T-helper 1 cell (primary cell): ENCODE results near the gene GALNT2.
A peak's percentile ranks its signal among the peaks of the same experiment; 100 is the strongest.

Experiments
- DNase-seq, 5 donors: peaks; one replicate each; pipeline ENCODE4 v3.0.0-alpha.2; 2012 to 2020

The GALNT2 gene

DNA sequence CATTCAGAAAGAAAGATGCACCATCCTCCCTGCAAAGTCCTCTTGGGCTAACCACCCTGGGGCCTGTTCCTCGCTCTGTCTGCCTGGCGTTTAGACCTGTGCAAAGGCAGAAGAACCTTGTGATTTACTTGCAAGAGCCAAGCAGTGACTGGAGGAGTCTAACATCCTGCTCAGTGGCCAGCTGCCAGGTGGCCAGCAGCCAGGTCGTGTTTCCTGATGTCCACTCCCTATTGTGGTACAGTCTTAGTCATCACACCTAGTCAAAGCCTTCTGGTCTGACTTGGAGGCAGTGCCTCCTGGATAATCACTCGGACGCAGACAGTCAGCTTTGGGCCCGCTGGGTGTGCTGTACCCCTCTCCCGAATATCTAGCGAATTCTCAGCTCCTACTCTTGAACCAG, 241.0 kb downstream of the GALNT2 start:
- DNase-seq: no peak

DNA sequence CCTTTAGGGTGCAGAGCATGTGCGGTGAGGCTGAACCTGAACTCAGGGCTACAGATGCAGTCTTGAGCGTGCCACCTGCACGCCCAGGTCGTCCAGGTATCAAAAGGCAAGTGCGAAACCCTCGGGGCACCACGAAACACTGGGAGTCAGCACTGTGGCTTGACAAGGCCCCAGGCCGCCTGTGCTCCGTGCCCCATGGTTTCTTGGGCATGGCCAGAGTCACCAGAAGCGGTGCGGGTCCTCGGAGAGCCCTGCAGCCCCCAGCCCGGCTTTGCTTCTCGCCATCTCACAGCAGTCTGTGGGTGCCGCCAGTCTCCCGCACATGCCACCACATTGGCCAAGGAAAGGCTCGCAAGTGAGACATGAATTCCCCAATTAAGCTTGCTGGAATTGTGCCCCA, 241.8 kb downstream of the GALNT2 start:
- no peak for DNase-seq

DNA sequence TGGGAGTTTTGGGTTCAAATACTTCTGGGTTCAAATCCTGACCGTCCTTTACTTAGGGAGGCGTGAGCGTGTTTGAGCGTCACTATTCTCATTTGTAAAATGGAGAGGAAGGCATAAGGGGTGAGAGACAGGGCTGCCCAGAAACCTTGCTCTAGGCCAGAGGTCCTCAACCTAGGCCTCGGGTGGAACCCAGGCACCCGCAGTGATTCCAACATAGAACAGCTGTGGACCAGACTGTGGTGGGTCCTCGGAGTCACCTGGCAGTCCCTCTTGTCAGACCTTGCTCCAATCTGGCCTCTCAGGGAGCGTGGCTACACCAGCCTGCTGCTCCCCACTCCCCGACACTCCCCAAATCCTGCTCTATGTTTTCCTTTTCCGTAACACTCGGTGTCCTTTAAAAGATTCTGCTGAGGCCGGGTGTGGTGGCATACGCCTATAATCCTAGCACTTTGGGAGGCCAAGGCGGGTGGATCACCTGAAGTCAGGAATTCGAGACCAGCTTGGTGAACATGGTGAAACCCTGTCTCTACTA, 242.7 kb downstream of the GALNT2 start:
- DNase-seq: no peak

DNA sequence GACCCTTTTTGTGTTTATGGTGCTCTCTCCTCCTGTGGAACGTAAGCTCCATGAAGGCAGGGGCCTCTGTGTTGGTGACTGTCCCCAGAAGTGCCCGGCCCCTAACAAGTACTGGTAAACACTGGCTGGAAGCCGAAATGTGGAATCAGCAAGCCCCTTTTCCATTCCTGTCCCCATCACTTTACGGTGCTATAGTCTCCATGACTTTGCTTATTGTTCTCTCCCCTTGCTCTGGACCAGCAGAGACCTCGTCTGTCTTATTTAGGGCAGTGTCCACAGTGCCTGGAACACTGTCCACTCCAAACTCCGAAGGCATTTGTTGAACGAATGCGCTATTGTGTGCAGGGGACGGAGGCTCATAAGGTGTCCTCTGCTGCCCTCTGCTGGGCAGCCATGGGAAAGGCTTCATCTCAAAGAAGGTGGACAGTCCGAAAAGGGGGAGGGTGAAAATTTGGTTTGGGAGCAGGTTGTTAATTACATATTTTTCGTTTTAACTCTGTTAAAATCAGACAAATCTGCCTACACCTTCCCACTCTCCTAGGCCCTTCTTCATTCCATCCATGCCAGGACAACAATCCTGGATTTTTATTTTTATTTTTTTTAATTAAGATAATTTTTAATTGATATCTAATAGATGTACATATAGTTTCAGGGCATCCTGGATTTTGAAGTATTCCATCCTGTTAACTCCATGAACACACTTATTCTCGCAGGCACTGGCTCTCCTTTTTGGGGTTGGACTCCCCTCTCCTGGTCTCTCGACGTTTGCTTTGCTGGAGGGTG, 243.5 kb downstream of the GALNT2 start:
- peak; percentile 24 to 60 (median 50) for DNase-seq

DNA sequence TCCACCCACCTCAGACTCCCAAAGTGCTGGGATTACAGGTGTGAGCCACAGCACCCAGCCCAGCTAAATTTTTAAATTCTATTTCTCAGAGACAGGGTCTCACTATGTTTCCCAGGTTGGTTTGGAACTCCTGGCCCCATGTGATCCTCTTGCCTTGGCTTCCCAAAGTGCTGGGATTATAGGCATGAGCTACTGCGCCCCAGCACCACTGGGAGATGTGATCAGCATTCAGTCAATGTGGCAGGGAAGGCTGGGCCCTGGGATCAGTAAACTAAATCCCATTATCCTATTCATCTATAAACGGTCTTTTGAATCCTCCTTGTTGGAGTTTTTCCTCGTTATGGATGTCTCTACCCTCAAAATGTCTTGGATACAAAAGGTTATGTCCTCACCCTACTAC, 245.6 kb downstream of the GALNT2 start:
- DNase-seq: no peak

DNA sequence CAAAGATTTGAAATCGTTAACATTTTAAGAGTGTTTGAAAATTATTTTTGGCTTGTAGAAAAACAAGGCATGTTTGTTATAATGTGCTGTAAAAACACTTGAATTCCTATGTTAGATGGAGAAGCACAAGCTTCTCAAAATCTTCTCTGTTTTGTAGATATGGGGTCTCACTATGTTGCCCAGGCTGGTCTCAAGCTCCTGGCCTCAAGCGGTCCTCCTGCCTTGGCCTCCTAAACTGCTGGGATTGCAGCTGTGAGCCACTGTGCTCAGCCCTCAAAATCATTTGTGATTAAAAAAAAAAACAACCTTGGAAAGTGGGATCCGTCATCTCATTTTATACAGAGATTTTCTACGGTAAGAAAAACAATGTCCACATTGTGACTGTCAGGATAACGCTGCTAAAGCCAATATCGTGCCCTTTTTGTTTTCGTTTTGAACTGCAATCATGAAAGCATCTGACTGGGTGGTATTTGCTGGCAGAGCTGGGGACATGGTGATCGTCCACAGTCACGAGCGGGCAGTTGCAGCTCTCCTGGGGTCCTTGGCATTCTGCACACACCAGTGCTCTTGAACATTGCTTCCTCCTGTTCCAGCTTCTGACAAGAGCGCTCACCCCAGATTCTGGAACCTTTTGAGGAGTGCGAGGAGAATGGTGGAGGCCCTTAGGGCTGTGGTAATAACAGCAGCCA, 246.6 kb downstream of the GALNT2 start:
- no peak for DNase-seq

DNA sequence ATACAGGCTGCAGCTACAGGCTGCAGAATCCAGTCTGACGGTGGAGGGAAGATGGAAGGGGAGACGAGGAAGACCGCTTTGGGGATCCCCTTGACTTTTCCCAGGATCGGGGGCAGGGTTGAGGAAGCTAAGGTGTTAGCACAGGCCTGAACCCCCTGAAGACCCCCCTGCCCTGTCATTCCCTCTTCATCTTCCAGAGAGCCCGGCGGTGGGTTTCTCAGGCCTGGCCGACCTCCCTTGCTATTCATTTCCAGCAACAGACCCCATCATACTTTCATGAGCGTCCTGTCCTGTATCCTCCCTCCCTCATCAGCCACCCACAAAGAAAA, 247.1 kb downstream of the GALNT2 start:
- no peak for DNase-seq

DNA sequence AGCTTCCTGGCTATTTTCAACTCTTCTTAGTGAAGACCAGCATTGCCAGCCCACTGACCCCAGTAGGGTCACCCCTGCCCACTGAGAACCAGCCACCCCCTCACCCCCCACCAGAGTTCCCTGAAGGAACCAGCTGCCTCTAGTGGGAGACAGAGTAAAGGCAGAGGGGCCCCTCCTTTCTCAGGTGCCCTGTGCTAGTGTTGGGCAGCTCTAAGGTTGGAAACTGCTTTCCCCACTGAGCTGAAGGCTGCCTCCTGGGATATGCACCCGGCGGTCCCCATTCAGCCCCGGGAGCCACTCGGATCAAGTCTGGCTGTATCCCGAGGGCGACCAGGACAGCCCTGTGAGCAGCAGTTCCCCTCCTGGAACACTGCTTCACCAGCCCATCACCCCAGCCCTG, 248.1 kb downstream of the GALNT2 start:
- no peak for DNase-seq

DNA sequence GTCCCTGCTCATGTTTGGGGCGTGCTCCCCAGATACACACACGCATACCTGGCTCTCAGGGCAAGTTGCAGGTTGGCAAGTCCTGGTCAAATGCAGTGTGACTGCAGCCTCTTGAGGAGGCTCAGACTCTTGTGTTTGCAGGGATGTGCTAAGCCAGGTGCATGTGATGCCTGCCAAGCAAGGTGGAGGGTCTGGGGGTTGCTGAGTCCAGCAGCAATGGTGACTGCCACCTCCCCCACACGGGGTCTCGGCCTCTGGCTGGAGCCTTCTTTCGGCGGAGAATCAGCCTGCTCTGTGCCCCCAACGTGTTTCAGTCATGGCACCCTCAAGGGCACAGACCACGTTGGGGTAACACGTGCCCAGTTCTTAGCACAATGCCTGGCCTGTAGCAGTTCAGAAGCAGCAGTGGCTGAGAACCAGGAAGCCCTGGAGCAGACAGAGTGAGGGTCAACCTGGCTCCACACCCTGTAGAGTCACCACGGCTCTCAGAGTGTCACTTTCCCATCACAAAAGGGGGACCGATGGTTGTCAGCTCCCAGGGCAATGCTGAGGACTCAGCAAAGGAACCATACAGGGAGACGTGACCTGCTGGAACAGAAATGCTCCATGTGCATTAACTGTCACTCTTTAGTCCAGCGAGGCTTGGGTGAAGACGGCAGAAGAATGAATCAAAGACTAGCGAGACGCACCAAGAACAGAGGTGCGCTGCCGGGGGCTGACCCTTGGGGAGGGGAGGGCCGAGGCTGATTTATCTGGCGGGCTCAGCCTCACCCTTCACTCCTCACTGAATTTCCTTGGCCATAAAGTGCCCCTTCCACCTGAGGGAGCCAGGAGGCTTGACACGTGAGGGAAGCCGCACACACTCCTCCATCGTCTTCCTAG, 250.1 kb downstream of the GALNT2 start:
- DNase-seq: no peak

DNA sequence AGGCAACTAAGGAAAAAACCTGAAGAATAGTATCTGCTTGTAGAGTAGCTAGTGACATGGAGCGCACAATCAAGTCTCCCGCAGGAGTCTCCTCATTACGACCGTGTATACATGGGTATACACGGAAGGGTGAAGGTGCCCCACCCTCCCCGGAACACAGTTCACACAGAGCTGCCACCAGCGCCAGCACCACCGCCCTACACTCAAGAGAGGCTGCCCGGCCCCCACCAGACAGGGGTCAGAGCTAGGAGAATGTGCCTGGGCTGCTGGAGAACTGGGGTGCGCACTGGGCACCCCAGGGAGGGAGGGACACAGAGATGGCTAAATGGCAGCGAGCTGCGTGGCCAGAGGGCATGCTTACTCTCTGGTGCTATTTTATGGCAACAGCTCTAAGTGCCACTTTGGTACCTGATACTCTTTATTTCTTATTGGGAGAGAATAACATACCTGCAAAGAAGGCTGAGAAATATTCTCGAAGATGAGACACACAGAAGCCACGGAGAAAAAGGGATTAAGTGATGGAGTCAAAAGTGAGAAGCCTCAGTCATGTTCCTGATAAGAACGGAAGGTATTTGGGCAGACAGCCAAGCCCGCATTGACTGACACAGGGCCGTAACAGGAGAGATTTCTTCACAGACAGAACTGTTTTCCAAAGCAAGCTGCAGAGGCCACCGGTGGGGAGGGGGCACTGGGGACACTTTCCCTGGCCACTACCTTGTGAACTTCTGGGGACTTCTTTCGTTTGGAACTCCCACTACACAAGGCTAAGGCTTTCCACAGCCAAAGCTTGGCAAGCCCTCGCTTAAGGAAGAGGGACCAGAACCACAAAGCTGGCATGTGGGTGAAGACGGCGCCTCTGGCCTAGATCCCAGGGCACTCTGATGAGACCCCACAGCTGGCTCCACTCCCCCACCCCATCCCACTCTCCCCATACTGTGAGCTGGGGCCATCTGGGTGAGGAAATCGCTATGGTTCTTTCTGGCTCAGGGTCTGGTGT, 251.1 kb downstream of the GALNT2 start:
- no peak for DNase-seq

DNA sequence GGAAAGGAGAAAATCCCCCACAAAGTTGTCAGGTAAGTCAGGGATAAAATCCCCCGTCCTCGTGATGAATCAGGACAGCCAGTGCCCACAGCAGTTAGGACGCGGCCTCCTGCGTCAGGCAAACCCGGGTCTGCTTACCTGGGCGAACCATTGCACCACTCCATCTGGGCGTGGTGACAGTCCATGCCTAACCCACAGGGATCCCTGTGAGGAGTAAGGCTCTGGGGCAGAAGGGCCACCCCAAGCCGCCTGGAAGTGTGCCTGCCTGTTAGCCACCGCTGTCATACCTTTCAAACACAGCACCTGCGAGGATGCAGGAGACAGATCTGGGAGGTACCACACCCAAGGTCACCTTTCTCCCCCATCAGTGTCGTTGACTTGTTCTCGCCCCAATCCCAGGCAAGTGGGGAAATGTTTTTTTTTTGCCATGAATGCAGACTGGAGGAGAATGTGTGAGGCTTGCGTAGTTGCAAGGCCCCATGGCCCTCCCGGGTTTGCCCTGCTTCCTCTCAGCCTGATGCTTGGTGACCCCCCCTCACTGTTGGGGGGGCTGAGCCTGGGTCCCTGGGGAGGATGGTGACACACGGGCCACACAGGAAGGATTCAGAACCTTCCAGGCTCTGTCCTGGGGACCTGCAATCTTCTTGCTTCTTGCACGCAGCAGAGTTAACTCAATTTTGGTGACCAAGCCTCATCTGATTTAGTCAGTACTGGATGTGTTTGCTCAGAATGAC, 252.1 kb downstream of the GALNT2 start:
- DNase-seq: no peak

DNA sequence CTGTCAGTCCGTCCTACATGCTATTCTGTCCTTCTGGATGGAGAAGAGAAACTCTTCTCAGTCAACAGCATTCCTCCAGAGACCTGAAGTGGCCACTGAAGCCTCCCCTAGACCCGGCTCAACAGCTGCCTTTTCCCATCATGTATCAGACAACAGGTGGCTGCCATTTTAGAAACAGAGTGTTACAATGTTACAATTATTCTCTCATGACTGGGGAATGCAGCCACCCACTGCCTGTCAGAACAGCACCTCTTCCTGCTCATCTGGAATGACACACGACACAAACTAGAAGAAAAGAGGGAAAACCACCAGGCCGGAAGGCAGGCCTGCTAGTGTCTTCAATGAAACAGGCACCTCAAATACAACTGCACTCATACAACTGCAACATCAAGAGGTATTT, 253.8 kb downstream of the GALNT2 start:
- DNase-seq: no peak

DNA sequence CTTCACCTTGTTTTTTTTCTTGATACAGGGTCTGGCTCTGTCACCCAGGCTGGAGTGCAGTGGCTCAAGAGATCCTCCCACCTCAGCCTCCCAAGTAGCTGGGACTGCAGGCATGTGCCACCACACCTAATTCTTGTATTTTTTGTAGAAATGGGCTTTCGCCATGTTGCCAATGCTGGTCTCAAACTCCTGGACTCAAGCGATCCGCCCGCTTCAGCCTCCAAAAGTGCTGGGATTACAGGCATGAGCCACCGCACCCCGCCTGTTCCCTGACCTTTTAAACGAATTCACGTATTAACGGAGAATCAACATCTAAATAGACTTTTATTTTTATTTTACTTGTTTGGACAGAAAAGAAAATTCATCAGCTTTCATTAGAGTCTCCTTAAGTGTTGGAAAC, 254.3 kb downstream of the GALNT2 start:
- DNase-seq: no peak

DNA sequence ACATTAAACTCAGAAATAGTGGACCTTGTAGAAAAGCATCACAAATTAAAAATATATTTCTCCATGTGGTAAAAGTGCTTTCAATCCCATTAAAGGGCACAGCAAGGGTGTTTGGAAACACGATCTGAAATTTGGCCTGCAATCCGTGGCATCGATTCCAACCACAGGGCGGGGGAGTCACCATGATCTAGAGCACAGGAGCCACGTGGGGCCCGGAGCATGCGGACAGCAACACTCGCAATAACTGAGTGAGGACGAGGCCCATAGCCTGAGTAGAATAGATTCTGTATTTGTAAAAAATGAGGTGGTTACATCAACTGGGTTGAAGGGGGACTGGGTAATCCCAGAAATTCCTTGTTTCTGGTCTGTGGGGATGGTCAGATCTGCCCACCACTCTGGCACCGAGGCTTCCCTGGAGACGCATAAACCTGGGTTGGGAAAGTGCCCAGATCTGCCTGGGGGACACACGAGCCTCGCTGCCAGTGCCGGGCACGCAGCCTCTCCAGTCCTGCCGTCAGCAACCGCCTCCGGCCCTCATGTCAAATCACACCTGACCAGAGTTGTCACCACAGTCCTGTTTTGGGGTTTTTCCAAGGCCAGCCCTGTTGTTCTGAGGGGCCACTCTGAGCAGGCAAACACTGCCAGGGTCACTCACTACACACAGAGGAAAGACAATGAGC, 254.8 kb downstream of the GALNT2 start:
- no peak for DNase-seq

DNA sequence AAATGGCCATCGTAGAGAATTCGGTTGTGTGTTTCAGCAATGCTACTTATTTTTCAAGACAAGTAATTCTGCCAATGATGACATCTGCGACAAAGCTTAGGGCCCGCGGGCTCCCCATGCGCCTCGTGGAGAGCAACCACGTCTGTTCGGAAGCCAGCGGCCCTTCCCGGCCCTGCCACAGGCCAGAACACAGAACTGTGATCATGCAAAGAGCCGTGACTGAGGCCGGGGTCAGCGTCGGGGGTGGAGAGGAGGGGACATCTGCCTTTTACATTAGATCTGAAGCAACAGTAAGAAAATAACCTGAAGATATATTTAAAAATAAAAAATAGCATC, 255.4 kb downstream of the GALNT2 start:
- DNase-seq: no peak

DNA sequence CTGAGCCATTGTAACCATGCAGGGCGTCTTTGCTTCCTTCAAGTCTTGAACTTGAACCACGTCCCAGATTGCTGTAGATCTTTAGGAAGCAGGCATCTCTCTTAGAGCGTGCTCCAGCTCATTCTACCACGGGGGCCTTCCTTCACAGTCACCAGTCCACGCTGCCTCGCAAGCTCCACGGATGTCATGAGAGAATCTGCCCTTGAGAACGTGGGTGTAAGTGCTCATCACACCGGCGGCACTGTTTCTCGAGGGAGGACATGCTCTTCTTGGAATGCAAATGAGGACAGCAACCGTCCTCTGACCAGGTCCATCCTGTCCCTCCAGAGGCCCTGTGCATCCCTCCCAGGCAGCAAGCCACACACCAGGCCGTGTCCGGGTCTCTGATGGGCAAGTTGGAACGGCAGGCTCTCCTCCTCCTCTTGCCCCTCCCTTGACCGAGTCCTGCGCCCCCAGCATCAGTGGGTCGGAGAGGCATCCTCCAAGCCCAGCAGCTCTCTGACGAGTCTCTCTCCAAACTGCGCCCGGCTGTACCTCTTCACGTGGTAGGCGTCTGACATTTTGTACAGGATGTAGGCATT, 256.0 kb downstream of the GALNT2 start:
- DNase-seq: no peak

DNA sequence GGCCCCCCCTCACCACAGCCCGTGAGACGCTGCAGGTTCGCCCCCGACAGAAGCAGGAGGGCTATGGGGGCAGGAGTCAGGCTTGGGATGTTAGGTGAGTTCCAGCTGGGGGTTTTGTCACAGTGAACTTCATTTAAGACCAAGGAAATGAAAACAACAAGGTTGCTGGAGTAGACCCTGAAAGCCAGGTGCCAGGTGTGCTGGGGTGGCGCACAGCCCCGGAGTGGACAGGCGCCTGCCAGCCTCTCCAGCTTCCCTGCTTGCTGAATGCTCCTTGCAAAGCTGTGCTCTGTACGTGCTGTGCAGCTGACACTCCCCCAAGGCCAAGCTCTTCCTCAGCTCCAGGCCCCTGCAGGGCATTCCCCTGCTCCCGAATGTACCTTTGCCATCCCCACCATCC, 256.6 kb downstream of the GALNT2 start:
- no peak for DNase-seq

DNA sequence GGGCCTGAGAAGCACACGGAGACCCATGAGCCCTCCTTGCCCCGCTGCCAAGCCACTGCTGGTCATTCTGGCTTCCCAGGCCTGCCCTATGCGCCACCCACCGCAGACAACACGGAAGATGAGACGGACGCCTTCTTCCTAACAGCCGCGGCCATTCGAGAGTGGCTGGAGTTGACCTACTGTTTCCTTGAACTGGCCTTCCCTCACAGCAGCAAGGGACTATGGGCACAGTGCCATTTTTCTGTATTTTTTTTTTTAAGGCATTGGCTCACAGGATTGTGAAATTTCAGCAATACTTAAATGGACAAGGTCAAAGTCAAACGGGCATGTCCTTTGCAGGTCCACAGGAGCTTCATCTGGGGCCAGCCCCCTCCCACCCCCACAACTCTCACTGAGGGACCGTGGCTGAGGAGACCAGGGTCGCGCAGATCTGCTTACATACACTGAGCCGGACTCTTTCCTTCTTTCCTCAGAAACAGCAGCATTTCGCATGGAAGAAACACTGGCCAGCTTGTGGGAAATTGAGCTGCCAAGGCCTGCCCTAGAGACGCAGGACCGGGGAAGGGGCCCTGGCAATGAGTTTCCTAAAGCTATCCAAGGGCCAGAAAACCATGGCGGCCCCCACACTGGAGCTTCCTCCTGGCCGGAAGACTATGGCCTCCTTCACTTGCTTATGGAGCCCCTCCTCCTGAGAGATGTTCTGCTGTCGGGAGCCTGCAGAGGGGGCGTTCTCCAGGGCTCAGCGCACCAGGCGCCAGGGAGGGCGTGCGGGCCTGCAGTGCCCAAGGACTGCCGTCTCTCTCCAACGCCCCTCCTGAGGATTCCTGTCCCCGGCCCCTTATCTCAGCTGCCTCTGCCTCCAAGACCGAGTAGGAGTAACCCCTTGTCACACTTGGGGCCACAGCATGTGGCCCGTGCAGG, 260.2 kb downstream of the GALNT2 start:
- DNase-seq: no peak

DNA sequence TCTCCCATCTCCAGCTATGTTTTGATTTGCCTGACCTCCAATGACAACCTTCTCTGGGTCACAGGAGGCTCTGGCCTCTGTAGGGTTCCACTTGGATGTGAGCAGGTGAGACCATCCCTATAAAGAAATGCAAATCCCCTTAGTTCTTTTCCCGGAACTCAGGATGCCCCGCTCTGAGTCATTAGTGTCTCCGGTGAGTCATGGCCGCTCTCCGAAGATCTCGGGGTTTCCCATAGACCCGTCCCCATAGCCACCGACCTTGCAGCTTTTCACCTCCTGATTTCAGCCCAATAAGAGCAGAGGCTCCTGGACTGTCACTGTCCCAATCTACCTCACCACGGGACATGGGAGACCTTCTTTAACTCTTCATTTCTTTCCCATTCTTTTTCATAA, 260.9 kb downstream of the GALNT2 start:
- DNase-seq: peak in 1 of 5 donors; percentile 64
